Activated gamma-delta T cell (primary cell): ENCODE data around the gene NCKAP5.

Experiments used
- DNase-seq: peaks from one replicate; lab custom pipeline; 2025; lab: John Stamatoyannopoulos, UW

The NCKAP5 gene

GRCh38 chr2:133574186-133574585 is 5.9 kb upstream of the NCKAP5 start:
- DNase-seq, result no peak

- DNase-seq, result no peak
Measured at GRCh38 chr2:133573491-133574162, 5.4 kb upstream of the NCKAP5 start.

DNA sequence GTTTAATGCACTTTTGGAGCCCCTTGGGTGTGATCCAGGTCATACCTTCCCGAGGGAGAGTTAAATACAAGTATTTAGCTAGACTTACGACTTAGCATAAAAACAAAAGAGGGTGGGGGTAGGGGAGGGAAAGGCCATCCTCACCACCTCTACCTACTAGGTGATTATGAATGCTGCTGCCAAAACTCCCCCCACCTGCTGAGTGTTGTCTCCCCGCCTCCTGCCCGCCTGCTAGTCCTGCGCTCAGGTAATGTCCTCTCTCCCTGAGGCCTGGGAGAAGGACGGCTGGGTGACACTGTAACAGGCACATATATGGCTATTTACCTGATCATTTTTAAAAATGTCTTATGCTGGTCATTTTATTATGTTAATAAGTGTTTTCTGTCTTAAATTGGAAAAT is 3.0 kb upstream of the NCKAP5 start:
- DNase-seq, result no peak

GRCh38 chr2:133570542-133570941 is 2.3 kb upstream of the NCKAP5 start:
- DNase-seq, result no peak

DNA sequence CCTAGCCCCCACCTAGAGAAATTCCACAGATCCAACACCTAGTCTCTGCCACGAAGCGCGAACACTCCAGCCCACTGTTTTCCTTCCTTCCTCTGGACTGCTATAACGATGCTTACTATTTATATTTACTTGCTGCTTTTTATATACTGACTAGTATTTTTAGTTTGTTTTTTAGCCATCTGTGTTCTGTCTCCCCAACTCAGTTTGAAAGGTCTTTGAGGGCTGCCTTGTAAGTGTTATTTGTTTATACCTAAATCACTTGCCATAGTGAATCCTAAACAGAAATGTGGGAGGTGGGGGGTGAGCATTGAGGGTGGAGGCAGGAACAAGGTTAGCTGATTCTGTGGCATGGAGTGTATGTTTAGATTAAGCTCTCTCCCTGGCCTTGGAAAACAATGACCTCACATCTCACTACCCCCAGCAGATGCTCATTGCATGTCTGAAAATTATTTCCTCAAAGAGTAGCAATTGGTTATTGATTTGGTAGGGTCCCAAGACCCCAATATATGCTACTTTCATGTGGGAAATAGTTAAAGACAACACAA is 1.1 kb upstream of the NCKAP5 start:
- DNase-seq, result no peak

DNA sequence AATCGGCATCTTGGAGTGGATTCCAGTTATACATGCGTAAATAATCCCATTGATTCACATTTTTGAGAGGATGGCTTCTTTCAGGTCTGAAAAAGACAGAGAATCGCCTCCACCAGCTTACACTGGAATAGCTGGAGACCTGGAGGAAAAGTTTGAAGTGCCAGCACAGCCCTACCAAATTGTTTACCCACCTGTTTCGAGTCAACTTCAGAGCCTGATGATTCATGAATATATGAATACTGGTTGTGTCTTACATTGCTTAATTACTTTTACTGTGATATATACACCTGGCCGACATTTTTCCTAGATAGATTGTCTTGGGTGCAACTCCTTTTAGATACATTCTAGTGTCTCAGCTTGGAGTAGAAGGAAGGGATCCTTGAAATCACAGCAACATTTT is 335 bp upstream of the NCKAP5 start:
- DNase-seq, result no peak

- DNase-seq, result no peak
Measured at GRCh38 chr2:133562558-133562957, 5.7 kb downstream of the NCKAP5 start.

DNA sequence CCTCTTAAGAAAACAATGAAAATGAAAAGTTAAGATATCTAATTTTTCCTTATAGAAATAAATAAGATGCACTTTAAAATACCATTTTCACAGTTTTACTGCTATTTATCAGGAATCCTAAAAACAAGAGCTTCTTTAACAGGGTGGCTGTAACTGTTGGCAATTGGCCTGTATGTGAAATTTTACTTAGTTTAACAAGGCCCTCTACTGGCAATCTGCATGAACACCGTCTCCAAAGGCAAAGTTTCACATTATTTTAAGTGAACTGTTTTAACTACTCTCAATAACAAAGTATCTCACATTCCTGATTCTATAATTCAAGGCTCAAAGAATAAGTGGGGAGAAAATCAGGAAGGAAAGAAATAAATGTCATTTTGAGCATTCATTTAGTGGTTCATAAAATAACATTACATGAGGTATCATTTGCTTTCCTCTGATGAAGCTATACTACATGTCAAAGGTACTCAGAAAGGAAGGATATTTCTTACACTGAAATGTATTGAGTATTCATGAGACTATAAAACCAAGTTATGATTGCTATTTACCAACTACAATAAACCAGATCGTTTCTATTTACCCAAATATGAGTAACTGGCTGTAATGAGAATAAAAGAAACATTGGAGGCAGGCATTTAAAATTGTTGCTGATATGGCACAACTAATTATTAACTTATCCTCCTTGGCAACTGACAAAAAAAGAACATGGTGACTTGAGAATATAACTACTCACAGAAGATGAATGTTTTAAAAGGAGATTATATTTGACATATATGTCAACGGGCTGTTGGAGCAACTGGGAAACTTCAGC is 7.0 kb downstream of the NCKAP5 start:
- DNase-seq, result no peak

DNA sequence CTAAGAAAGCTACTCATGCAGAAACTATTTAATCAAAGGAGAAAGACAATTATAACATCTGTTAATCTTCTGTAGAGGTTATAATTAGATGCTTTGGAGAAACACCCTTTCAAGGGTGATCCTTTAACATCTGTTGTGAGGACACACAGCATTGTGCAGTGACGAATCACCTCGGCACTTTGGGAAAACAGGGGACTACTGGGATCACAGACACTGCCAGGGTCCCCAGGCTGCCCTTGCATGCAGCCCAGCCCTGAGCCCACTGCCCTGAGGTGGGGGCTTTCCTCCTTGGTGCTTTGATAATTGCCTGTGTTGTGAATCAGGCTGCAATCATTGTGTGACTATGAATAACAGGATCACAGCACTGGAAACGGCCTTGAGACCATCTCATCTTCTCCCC is 10.6 kb downstream of the NCKAP5 start:
- DNase-seq, result no peak

DNA sequence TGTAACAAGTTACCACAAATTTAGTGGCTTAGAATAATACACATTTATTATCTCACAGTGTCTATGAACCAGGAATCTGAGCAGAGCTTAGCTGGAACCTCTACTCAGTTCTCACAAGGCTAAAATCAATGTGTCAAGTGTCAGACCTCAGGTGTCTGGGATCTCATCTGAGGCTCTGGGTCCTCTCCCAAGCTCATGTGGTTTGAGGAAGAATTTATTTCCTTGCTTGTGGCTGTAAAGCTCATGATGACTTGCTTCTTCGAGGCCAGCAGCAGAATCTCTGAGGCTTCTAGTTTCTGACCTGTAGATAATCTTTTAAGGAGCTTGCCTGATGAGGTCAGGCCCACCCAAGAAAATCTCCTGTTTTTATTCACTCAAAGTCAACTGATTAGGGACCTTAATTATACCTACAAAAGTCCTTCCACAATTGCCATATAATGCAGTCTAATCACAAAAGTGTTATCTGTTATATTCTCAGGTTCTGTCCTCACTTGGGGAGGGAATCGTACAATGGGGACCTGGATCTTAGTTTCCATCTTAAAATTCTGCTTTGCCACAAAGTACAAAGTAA is 14.3 kb downstream of the NCKAP5 start:
- DNase-seq, result no peak

GRCh38 chr2:133553251-133553650 is 15.0 kb downstream of the NCKAP5 start:
- no peak for DNase-seq

- no peak for DNase-seq
Measured at GRCh38 chr2:133552821-133553220, 15.4 kb downstream of the NCKAP5 start.

DNA sequence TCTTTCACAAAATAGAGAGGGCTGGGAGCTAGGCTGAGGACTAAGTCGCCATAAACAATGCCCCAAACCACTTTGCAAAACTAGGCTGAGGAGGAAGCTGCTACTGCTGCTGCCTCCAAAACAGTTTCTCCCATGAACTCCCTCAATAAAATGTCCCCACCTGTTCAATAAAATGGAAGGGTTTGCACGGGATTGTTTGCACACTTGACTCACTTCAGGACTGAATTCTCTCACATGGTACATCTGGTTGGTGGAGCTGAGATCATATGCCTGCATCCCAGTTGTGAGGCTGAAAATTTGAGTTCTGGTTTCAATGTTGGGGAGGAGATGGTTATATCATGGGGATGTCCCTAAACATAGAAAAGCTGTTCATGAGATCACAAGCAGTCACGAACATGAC is 26.5 kb downstream of the NCKAP5 start:
- DNase-seq, result no peak

DNA sequence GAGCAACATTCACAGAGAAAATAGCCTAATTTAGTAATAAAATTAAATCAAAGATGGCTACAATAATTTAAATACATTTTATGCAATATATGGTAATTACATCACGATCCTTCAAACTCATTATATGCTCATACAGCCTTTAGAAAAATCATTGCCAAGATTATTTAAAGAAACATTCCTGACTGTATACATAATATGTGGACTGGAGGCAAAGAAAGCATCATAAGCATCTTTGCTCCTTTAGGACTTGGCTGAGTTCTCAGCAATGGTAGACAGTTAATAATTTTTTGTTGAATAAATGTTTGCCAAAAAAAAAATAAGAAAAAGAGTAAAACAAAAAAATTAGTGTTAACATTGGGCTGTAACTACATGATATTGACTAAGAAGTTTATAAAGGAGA is 26.9 kb downstream of the NCKAP5 start:
- no peak for DNase-seq

DNA sequence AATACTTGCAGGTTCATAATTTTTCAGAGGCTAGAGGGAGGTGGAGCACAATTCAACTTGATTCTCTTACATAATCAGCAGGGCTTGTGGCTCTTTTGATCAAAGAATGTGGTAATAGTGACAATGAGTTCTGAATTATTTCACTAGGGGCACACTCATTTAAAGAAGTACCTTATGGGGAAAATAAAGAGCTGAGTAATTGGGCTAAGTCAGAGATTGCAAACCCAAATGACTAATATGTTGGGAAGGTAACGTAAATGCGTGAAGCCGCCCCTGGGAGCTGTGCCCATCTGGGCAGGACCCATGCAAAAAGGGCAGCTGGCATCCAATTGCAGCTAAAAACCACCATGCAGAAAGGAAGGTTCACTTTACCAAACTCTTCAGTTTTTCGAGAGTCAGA is 35.3 kb downstream of the NCKAP5 start:
- no peak for DNase-seq

GRCh38 chr2:133531382-133531781 is 36.9 kb downstream of the NCKAP5 start:
- no peak for DNase-seq

DNA sequence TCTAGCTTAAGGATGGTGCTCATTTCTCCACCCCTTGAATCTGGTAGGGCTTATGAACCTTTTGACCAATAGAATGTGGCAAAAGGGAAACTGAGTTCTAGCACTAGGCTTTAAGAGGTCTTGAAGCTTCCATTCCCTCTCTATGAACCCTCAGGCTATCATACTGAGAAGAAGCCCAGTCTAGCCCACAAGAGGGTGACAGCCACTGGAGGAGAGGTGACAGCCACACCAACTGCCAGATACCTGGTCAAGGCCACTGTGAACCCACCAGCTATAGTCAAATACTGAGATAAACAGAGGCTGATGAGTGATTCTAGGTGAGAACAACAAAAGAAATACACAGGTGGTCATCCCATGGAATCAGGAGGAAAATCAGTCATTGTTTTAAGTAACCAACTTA is 37.6 kb downstream of the NCKAP5 start:
- DNase-seq, result no peak

DNA sequence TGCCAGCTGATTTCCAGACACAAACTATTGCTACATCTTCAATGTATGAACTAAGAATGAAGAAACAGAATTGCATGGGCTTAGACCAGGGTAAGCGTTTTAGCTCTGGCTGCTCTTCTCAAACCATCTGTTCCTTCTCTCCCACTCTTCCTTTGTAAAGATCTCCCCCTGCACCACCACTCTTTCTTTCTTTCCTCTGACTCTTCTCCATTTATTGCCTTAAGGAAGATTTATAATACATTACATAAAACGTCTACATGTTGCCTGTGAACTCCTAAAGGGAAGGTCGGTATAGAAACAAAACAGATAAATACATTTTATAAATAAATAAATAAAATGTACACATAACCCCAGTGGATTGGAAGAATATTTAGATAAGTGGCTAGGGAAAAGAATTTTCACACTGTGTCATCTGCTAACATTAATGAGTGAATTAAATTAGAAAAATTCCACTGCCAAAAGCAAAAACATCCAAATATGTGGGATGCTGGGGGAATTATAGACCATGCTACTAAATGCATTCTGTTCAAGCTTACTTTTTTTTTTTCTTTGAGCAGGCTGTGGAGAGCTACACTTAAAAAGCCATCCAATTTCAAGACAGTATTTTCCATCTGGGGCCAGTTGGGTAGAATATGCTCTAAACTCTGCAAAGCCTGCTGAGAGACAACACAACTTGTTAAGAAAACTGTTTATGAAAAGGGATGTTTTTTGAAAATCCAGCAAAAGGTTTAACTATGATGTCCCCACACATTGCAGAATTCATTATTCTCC is 41.5 kb downstream of the NCKAP5 start:
- no peak for DNase-seq

DNA sequence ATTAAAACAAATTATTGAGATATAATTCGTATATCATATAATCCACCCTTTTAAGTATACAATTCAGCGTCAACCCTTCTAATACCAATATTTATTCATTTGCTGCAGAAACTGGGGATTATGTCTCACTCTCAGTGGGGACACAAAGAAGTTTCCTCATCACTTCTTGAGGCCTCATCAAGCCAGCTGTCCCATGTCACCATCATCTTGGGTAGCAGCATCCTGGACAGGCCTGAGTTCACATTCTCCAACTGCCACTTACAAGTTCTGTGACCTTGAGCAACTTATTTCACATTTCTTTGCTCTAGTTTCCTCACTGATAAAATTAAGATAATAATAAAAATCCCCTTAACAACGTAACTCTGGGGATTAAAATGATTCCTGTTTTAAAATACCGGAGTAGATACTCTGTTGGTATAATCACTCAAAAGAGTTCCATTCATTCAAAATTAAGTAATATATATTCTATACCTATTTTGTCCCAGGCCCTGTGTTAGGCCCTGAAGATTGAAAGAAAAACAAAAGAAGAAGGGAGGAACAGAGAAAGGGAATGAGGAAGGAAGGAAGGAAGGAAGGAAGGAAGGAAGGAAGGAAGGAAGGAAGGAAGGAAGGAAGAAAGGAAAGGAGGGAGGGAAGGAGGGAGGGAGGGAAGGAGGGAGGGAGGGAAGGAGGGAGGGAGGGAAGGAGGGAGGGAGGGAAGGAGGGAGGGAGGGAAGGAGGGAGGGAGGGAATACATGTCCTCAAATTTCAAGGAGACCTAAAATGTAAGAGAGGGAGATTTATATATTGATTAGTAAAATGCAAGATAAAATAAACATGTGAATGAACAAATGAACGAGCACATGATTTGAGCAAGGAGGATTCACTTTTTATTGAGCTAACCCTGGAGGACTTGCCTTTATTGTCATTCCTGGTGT is 42.4 kb downstream of the NCKAP5 start:
- no peak for DNase-seq

GRCh38 chr2:133525090-133525489 is 43.2 kb downstream of the NCKAP5 start:
- no peak for DNase-seq

DNA sequence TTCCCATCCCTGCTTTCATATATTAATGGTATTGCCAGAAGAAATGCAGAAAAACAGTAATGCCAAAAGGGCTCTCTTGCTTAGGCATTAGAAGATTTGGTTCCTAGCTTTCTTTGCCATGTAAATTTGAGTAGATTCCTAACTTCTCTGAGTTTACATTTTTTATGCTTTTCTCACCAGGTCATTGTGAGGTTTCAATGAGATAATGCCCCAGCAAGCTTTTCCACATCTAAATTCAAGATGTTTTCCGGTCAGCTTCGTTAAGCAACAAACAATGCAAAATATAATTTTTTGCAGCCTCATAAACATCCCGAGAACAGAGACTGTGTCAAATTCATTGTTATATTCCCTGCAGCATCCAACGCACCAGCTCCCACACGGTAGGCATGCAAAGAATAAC is 44.9 kb downstream of the NCKAP5 start:
- no peak for DNase-seq
